Gastroesophageal sphincter (tissue), 3 donors: ENCODE results near the gene SLIT3.

Source experiments
- EP300 ChIP-seq: sonication (generic); formaldehyde crosslinking; IDR thresholded peaks from one replicate; pipeline ENCODE4 v1.6.1; 2017; ENCODE audit warnings: antibody characterized with exemption, mild to moderate bottlenecking
- POLR2A ChIP-seq, 2 donors: fragments of 450-650 bp; IDR thresholded peaks; one replicate each; pipeline ENCODE4 v1.6.1; 2017; ENCODE audit warnings: antibody characterized with exemption in 2 of 2, mild to moderate bottlenecking in 2 of 2, moderate library complexity in 1 of 2
- POLR2AphosphoS5 ChIP-seq: sonication (generic); formaldehyde crosslinking; IDR thresholded peaks from one replicate; pipeline ENCODE4 v1.6.1; 2017; ENCODE audit warnings: antibody characterized with exemption
- TF ChIP-seq, protein P1 (sequence below), 4 experiments: fragments of 200-600 bp in 2 of 4; fragments of 450-650 bp in 2 of 4; sonication (generic) in 1 of 4; IDR thresholded peaks; one replicate each; pipeline ENCODE4 v1.5.1; 2017 to 2019; ENCODE audit warnings: antibody characterized with exemption in 4 of 4, mild to moderate bottlenecking in 2 of 4, moderate library complexity in 2 of 4

DNA sequence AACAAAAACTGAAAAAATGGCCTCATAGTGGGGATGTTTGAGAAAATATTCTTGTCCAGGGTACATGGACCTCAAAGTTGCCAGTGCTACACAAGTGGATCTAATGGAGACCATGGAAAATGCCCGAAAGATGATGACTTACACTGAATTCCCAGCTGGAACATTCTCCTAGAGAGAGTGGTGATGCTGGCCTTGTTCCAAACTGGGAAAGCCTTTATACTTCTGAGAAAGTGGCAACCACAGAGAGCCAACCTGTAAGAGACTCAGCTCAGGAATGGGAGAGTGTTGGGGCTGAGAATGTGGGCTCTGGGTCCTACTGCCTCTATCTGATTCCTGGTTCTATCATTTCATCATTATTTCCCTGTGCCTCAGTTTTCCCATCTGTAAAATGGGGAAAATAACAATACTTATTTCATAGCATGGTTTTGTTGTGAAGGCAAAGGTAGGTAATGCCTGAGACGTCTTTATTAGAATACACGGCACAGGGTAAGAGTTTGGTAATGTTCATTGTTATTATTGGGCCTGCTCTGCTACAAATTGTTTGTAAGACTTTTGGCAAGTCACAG lies 492.8 kb downstream of the SLIT3 start:
- TF ChIP-seq, protein P1, sequence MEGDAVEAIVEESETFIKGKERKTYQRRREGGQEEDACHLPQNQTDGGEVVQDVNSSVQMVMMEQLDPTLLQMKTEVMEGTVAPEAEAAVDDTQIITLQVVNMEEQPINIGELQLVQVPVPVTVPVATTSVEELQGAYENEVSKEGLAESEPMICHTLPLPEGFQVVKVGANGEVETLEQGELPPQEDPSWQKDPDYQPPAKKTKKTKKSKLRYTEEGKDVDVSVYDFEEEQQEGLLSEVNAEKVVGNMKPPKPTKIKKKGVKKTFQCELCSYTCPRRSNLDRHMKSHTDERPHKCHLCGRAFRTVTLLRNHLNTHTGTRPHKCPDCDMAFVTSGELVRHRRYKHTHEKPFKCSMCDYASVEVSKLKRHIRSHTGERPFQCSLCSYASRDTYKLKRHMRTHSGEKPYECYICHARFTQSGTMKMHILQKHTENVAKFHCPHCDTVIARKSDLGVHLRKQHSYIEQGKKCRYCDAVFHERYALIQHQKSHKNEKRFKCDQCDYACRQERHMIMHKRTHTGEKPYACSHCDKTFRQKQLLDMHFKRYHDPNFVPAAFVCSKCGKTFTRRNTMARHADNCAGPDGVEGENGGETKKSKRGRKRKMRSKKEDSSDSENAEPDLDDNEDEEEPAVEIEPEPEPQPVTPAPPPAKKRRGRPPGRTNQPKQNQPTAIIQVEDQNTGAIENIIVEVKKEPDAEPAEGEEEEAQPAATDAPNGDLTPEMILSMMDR (IDR thresholded peaks at IDR 0.05): no peak
- no peak for TF ChIP-seq EP300
- TF ChIP-seq POLR2A (IDR thresholded peaks at IDR 0.05): no peak
- TF ChIP-seq POLR2AphosphoS5: no peak
